Gastrocnemius medialis (tissue), 4 donors: ENCODE measurements around the gene DMD.

Experiments
- CTCF ChIP-seq, 5 experiments: fragments of 450-650 bp in 3 of 5; fragments of 200-600 bp in 2 of 5; sonication (generic) in 2 of 5; IDR thresholded peaks in 4 of 5; conservative IDR thresholded peaks in 1 of 5; 1 replicate in 4 of 5; 2 replicates in 1 of 5; pipeline ENCODE4 v1.5.1; 2016 to 2019; ENCODE audit warnings: antibody characterized with exemption in 5 of 5, mild to moderate bottlenecking in 3 of 5, moderate library complexity in 3 of 5
- POLR2A ChIP-seq, 2 donors: fragments of 450-650 bp; IDR thresholded peaks; one replicate each; pipeline ENCODE4 v1.6.1; 2017; ENCODE audit warnings: antibody characterized with exemption in 2 of 2, mild to moderate bottlenecking in 2 of 2, moderate library complexity in 2 of 2

- TF ChIP-seq CTCF (IDR thresholded peaks at IDR 0.05 in 4 of 5, conservative IDR thresholded peaks at IDR 0.05 in 1 of 5) (no peak), POLR2A (IDR thresholded peaks at IDR 0.05) (no peak)
These were observed 339.7 kb downstream of the DMD start for GRCh38 chrX:32871636-32872035.
